HG03378 (cell line): ENCODE measurements around the gene ZNF474.
"Not testable (repeated sequence)": the region's sequence is repeated elsewhere in the genome, so short reads cannot be mapped to it uniquely, and the experiment has no call there.

Source experiments
- ATAC-seq: cut with Tn5 transposase; IDR thresholded peaks from one replicate; pipeline ENCODE4 v1.9.1; 2021; ENCODE audit warnings: mild to moderate bottlenecking, moderate library complexity; ENCODE audit not compliant: unreplicated experiment

Gene ZNF474

GRCh38 chr5:122129306-122129705 is at the start of gene ZNF474:
Gene ZNF474 (plus strand): TSS chr5:122129546. CDS start chr5:122151991, 22,445 bp downstream.
- ATAC-seq: no peak

GRCh38 chr5:122081541-122081940 is 47.8 kb upstream of the ZNF474 start:
- ATAC-seq: no peak

- ATAC-seq: no peak
These were observed 45.8 kb upstream of the ZNF474 start for GRCh38 chr5:122083535-122083934.

- no peak for ATAC-seq
These were observed 44.3 kb upstream of the ZNF474 start for GRCh38 chr5:122085041-122085440.

- ATAC-seq: no peak
These were observed 40.0 kb upstream of the ZNF474 start for GRCh38 chr5:122089096-122090013.

GRCh38 chr5:122091936-122092600 is 37.3 kb upstream of the ZNF474 start:
- ATAC-seq: no peak

GRCh38 chr5:122093415-122094180 is 35.7 kb upstream of the ZNF474 start:
- ATAC-seq: no peak

- not testable (repeated sequence) for ATAC-seq
These were observed 35.1 kb upstream of the ZNF474 start for GRCh38 chr5:122094251-122094650.

- ATAC-seq: no peak
These were observed 34.2 kb upstream of the ZNF474 start for GRCh38 chr5:122095158-122095557.

GRCh38 chr5:122097391-122097790 is 32.0 kb upstream of the ZNF474 start:
- no peak for ATAC-seq

- ATAC-seq: no peak
These were observed 30.1 kb upstream of the ZNF474 start for GRCh38 chr5:122099060-122099790.

- ATAC-seq: peak; percentile 89
These were observed 27.6 kb upstream of the ZNF474 start for GRCh38 chr5:122101636-122102285.

- no peak for ATAC-seq
These were observed 26.5 kb upstream of the ZNF474 start for GRCh38 chr5:122102825-122103224.

GRCh38 chr5:122105909-122106308 is 23.4 kb upstream of the ZNF474 start:
- no peak for ATAC-seq

- no peak for ATAC-seq
These were observed 22.3 kb upstream of the ZNF474 start for GRCh38 chr5:122107016-122107415.

- ATAC-seq: no peak
These were observed 18.4 kb upstream of the ZNF474 start for GRCh38 chr5:122110987-122111386.

GRCh38 chr5:122111460-122111859 is 17.9 kb upstream of the ZNF474 start:
- no peak for ATAC-seq

GRCh38 chr5:122112063-122112462 is 17.3 kb upstream of the ZNF474 start:
- no peak for ATAC-seq

- ATAC-seq: no peak
These were observed 16.4 kb upstream of the ZNF474 start for GRCh38 chr5:122112733-122113558.
